ENCODE results near the gene SYNPO2. TPM values are rescaled to one million over a fixed set of nuclear protein-coding genes. Genes with fewer than 3 reads are reported as not detected.

The SYNPO2 gene
- total RNA-seq, 4 donors from 2014 or later, result 998 to 4,186 (median 1,764) TPM

- Histone ChIP-seq H3K4me1 (peaks cover 0 to 6% of the 10 kb centered on the region in 2 donors), H3K27me3 (no peaks in the 10 kb centered on the region), H3K27ac (peak overlapping the region in 1 of 4 donors; percentile 21), H3K9me3 (no peaks in the 10 kb centered on the region), H3K36me3 (no peaks in the 10 kb centered on the region), H3K4me3 (no peak overlapping the region)
- TF ChIP-seq CTCF (IDR thresholded peaks at IDR 0.05 in 4 of 5, conservative IDR thresholded peaks at IDR 0.05 in 1 of 5) (peak in 1 of 5 experiments; percentile 19), POLR2A (IDR thresholded peaks at IDR 0.05) (no peak)
- DNase-seq, result no peak
- intact Hi-C loops (cut with DNase I; ENCODE audit: low total_unique reads), result loop anchor here (5.0 kb wide), 1 partner anchor 47 kb away; the partner anchor contains the start of gene SEC24D
- in situ Hi-C loops (cut with MboI; ENCODE audit: low sequenced_read_pairs in 4 of 4), result no loop called here
- no peak for ATAC-seq
Measured at GRCh38 chr4:118883861-118884260, 4.8 kb upstream of the SYNPO2 start.

DNA sequence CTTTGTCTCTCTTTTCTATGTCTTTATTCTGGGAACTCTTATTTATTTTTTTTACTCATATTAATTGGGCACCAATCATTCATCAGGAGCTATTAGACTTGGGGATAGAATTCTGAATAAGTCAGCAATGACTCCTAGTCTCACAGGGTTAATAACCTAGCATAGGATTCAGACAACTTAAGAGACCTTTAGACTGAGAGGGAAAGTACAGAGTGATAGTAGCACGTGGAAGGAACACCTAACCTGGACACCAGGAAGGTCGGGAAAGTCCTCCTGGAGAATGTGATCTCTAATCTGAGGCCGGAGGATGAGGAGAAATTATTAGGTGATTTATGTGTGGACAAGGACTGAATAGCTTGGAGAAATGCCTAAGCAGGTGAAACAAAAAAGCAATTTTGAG is 3.9 kb upstream of the SYNPO2 start:
- Histone ChIP-seq H3K36me3 (no peaks in the 10 kb centered on the region), H3K27me3 (no peaks in the 10 kb centered on the region), H3K4me1 (peaks cover 1 to 11% of the 10 kb centered on the region in 2 donors), H3K27ac (no peak overlapping the region), H3K4me3 (no peak overlapping the region), H3K9me3 (no peaks in the 10 kb centered on the region)
- ATAC-seq (no peak), DNase-seq (no peak)
- in situ Hi-C loops (cut with MboI; ENCODE audit: low sequenced_read_pairs in 4 of 4) (no loop called here), intact Hi-C loops (cut with DNase I; ENCODE audit: low total_unique reads) (loop anchor here (5.0 kb wide), 1 partner anchor 47 kb away; the partner anchor contains the start of gene SEC24D)
- TF ChIP-seq POLR2A (IDR thresholded peaks at IDR 0.05) (no peak), CTCF (IDR thresholded peaks at IDR 0.05 in 4 of 5, conservative IDR thresholded peaks at IDR 0.05 in 1 of 5) (no peak)

GRCh38 chr4:118889312-118889691 is 648 bp downstream of the SYNPO2 start:
- in situ Hi-C loops (cut with MboI; ENCODE audit: low sequenced_read_pairs in 4 of 4) (no loop called here), intact Hi-C loops (cut with DNase I; ENCODE audit: low total_unique reads) (loop anchor here (1.0 to 2.0 kb wide), 2 partner anchors 117 to 148 kb away; no protein-coding TSS in a partner anchor)
- H3K4me1 ChIP-seq, result peaks cover 31 to 37% of the 10 kb centered on the region in 2 donors
- DNase-seq, result no peak
- peak overlapping the region; percentile 51 to 78 (median 66) for H3K4me3 ChIP-seq
- no peaks in the 10 kb centered on the region for H3K9me3 ChIP-seq
- no peaks in the 10 kb centered on the region for H3K36me3 ChIP-seq
- TF ChIP-seq CTCF (IDR thresholded peaks at IDR 0.05 in 4 of 5, conservative IDR thresholded peaks at IDR 0.05 in 1 of 5) (no peak), POLR2A (IDR thresholded peaks at IDR 0.05) (no peak)
- peak; percentile 40 to 53 for ATAC-seq
- no peaks in the 10 kb centered on the region for H3K27me3 ChIP-seq
- peak overlapping the region; percentile 72 to 88 (median 85) for H3K27ac ChIP-seq

DNA sequence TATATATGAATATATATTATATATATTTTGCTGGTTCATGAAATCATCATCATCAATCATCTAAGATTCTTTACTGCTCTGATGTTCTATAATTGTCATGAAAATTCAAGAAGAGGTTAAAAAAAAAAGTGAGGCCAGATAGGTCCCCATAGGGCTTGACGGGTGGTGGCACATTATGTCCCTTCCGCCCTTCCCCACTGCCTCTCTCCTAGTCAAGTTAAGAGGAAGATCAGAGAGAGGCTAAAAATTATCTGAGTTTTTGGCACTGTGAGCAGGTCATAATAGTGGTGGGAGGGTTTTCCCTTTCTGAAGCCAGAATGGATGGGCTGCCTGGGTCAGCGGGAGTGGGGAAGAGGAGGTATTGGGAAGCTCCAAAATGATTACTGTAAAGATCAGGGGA is 5.4 kb downstream of the SYNPO2 start:
- H3K27ac ChIP-seq, result peak overlapping the region; percentile 72 to 88 (median 85)
- in situ Hi-C loops (cut with MboI; ENCODE audit: low sequenced_read_pairs in 4 of 4) (loop anchor here in 2 of 4 donors (10.0 kb wide), 1 partner anchor 119 kb away; no protein-coding TSS in a partner anchor), intact Hi-C loops (cut with DNase I; ENCODE audit: low total_unique reads) (loop anchor here (10.0 kb wide), 1 partner anchor 251 kb away; no protein-coding TSS in a partner anchor)
- no peak for TF ChIP-seq CTCF (IDR thresholded peaks at IDR 0.05 in 4 of 5, conservative IDR thresholded peaks at IDR 0.05 in 1 of 5)
- no peak for TF ChIP-seq POLR2A (IDR thresholded peaks at IDR 0.05)
- ATAC-seq (no peak), DNase-seq (no peak)
- H3K36me3 ChIP-seq, result no peaks in the 10 kb centered on the region
- H3K4me1 ChIP-seq, result peaks cover 56 to 66% of the 10 kb centered on the region in 2 donors
- no peaks in the 10 kb centered on the region for H3K27me3 ChIP-seq
- H3K4me3 ChIP-seq, result no peak overlapping the region
- H3K9me3 ChIP-seq, result no peaks in the 10 kb centered on the region

Data from gastrocnemius medialis (tissue), 4 donors.